Psoas muscle (tissue), 8 donors: ENCODE results near the gene EEFSEC. TPM values are rescaled to one million over a fixed set of nuclear protein-coding genes. Genes with fewer than 3 reads are reported as not detected.

ENCODE experiments used
- ATAC-seq, 4 donors: fragments of 200-7000 bp; cut with Tn5 transposase; one replicate each; pipeline ENCODE4 v1.9.1; 2020; ENCODE audit warnings: moderate library complexity in 3 of 4, mild to moderate bottlenecking in 2 of 4
- DNase-seq, 2 donors: peaks; one replicate each; pipeline ENCODE4 v3.0.0-alpha.2; 2020
- H3K27ac ChIP-seq: fragments of 200-600 bp; one replicate; pipeline ENCODE4 v1.8.0; 2022
- H3K27me3 ChIP-seq, 3 donors: fragments of 200-600 bp in 1 of 3; one replicate each; pipeline versions ENCODE4 v1.6.1 to v1.8.0; 2013 to 2022; ENCODE audit warnings: low read length in 2 of 3, mild to moderate bottlenecking in 2 of 3, moderate library complexity in 1 of 3; ENCODE audit not compliant: insufficient read depth in 3 of 3
- H3K36me3 ChIP-seq, 2 donors: fragments of 200-600 bp in 1 of 2; one replicate each; pipeline versions ENCODE4 v1.6.1 to v1.8.0; 2013 to 2022; ENCODE audit warnings: low read depth in 1 of 2, mild to moderate bottlenecking in 1 of 2, moderate library complexity in 1 of 2; ENCODE audit not compliant: insufficient read depth in 1 of 2
- H3K4me1 ChIP-seq: fragments of 200-600 bp; one replicate; pipeline ENCODE4 v1.8.0; 2022
- H3K4me3 ChIP-seq: fragments of 200-600 bp; one replicate; pipeline ENCODE4 v1.8.0; 2022; ENCODE audit warnings: mild to moderate bottlenecking
- H3K9me3 ChIP-seq: fragments of 200-600 bp; one replicate; pipeline ENCODE4 v1.8.0; 2022
- CTCF ChIP-seq: fragments of 200-600 bp; IDR thresholded peaks from one replicate; pipeline ENCODE4 v1.8.0; 2022; ENCODE audit warnings: antibody characterized with exemption
- WGBS, 3 donors: extraction: QIAGEN DNeasy Blood & Tissue Kit; methylation state at CpG; one replicate each; pipeline versions ENCODE4 v1.1.6 to v1.1.7; 2013; 5-methylcytosine and 5-hydroxymethylcytosine counted together
- intact Hi-C, 2 donors: fragments of 100-400 bp; cut with DNase I; formaldehyde crosslinking; loops; one replicate each; pipeline versions ENCODE4 v1.11.0 to v1.14.2; 2022
- polyA plus RNA-seq, 3 donors: library from polyadenylated mRNA; stranded (reverse); fragments of 200-250 nt; gene quantifications; one replicate each; pipeline ENCODE4 v1.2.3, GENCODE V29; 2013
- total RNA-seq, 4 donors: library from RNA; stranded (reverse); fragmentation: NEBNext Ultra II Directional in 2 of 4; extraction: Animal tissue kit (Norgen Biotek cat#: 25700) in 2 of 4; gene quantifications; one replicate each; pipeline versions ENCODE4 v1.2.1 to v1.2.4, GENCODE V29; 2021 to 2023
- donor health status: healthy with polysubstance abuse.
- donor health status: DM: no; HTN: no; CAD: no; lungs with moderate emphysema.
- donor health status: Bipolar disorder and iron deficiency.
- donor health status: healthy.
- donor health status: DM: yes; HTN: yes; CAD: no.
- donor health status: DM: no; HTN: no; CAD: no.
- donor health status: DM: no; HTN: no; CAD: no.
- donor health status: DM: yes; HTN: yes; CAD: no.

EEFSEC gene
- total and polyA plus RNA-seq, 7 donors: 10.7 to 18.9 (median 14.0) TPM

GRCh38 chr3:128316481-128316891, 163.2 kb downstream of the EEFSEC start:
- WGBS, 3 donors: 61 to 73% (median 63%) methylated on average over 15 of the region's 15 CpGs
- DNase-seq (no peak), ATAC-seq (no peak)
- H3K9me3 ChIP-seq: no peaks in the 10 kb centered on the region
- no peak overlapping the region for H3K4me3 ChIP-seq
- intact Hi-C loops: no loop called here
- H3K36me3 ChIP-seq: peaks cover 0 to 4% of the 10 kb centered on the region in 2 donors
- no peak overlapping the region for H3K27ac ChIP-seq
- H3K4me1 ChIP-seq: no peaks in the 10 kb centered on the region
- H3K27me3 ChIP-seq: no peaks in the 10 kb centered on the region
- no peak for TF ChIP-seq CTCF

DNA sequence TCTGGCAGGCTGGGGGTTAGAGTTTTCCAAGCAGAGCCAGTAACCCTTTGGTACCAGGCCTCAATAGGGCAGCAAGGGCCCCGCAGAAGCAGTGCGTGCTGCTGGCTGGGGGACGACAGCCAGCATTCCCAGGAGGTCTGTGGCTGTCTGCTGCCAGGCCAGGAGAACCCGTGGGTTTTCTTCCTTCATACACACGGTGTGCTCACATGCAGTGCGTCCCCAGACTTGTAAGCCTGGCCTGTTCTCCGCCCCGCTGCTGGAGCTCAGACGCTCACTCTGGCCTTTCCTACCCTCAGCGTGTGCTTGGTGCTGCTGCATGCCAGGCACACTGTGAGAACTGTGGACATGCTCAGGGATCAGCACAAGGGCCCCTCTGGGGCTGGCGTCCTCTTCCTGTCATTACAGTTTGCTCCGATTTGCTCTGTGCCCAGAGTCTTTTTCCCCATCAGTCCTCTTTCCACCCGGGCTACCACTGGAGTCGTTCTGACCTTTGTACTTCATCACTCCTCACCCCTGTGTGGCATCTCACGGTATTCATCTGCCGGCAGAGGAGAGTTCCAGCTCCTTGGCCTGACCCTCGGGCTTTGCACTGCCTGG, 163.9 kb downstream of the EEFSEC start:
- intact Hi-C loops: no loop called here
- DNase-seq: no peak
- Histone ChIP-seq H3K27me3 (no peaks in the 10 kb centered on the region), H3K27ac (no peak overlapping the region), H3K36me3 (peaks cover 0 to 4% of the 10 kb centered on the region in 2 donors), H3K4me3 (no peak overlapping the region), H3K9me3 (no peaks in the 10 kb centered on the region), H3K4me1 (no peaks in the 10 kb centered on the region)
- peak in 1 of 4 donors; percentile 15 for ATAC-seq
- no peak for TF ChIP-seq CTCF
- WGBS, 3 donors: 57 to 67% (median 61%) methylated on average over 17 of the region's 17 CpGs

DNA sequence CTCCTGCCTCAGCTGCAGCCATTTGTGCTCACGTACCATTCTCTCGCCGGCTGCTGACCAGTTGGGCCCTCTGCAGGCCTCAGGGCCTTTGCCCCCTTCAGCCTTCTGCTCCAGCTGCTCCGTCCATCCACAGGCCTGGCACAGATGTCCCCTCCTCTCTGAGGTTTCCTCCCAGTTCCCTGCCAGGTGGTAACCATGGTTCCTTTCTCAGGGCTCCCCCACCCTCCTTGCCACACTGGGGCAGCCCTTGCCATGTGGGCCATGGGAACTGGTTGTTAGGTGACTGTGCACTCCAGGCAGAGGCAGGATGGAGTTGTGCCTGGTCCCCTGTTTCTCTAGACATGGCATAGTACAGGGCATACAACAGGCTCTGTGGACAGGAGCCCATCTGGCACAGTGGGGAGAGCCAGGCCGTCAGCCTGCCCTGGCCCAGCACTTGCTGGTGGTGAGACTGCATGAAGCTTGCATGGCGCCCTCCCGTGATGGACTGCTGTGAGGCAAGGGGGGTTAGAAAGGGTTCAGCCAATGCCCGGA, 164.5 kb downstream of the EEFSEC start:
- intact Hi-C loops: no loop called here
- DNase-seq (no peak), ATAC-seq (peak; percentile 7 to 71 (median 50))
- Histone ChIP-seq H3K4me3 (no peak overlapping the region), H3K9me3 (no peaks in the 10 kb centered on the region), H3K4me1 (no peaks in the 10 kb centered on the region), H3K36me3 (peaks cover 0 to 4% of the 10 kb centered on the region in 2 donors), H3K27me3 (no peaks in the 10 kb centered on the region), H3K27ac (no peak overlapping the region)
- WGBS, 3 donors: 57 to 78% (median 60%) methylated on average over 8 of the region's 8 CpGs
- TF ChIP-seq CTCF: no peak

DNA sequence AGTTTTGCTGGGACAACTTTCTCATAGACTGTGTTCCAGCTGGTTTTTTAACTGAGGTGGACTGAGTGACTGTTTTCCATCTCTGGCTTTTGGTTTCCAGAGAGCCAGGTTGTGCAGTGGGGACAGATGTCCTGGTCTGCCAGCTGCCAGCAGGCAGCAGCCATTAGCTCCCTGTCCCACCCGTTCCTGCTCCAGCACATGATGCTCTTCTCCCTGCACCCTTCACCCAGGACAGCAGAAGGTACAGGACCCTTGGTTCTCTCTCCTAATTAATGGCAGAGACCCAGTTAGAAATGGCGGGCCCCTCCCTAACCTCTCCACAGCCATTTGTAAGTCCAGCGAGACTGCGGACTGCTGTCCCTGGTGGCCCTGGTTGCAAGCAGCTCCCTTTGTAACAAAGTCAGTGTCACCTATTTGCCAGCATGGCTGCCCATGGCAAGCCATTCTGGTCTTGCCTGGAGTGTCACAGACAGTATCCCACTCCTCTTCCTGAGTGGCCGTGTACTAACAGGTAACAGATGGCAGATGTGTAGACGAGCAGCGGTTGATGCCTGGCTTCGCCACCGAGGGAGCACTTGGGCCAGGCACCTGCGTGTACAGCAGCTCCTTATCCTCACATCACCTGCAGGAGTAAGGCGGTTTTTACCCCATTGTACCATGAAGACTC, 165.1 kb downstream of the EEFSEC start:
- Histone ChIP-seq H3K4me3 (no peak overlapping the region), H3K27me3 (no peaks in the 10 kb centered on the region), H3K27ac (no peak overlapping the region), H3K36me3 (peaks cover 0 to 4% of the 10 kb centered on the region in 2 donors), H3K9me3 (no peaks in the 10 kb centered on the region), H3K4me1 (peaks cover 3% of the 10 kb centered on the region)
- intact Hi-C loops: no loop called here
- no peak for ATAC-seq
- TF ChIP-seq CTCF: no peak
- 92 to 95% (median 94%) methylated on average over 11 of the region's 11 CpGs for WGBS, 3 donors
- DNase-seq: no peak
